ENCODE data around the gene FHIT.
A peak's percentile ranks its signal among the peaks of the same experiment; 100 is the strongest.

DNA sequence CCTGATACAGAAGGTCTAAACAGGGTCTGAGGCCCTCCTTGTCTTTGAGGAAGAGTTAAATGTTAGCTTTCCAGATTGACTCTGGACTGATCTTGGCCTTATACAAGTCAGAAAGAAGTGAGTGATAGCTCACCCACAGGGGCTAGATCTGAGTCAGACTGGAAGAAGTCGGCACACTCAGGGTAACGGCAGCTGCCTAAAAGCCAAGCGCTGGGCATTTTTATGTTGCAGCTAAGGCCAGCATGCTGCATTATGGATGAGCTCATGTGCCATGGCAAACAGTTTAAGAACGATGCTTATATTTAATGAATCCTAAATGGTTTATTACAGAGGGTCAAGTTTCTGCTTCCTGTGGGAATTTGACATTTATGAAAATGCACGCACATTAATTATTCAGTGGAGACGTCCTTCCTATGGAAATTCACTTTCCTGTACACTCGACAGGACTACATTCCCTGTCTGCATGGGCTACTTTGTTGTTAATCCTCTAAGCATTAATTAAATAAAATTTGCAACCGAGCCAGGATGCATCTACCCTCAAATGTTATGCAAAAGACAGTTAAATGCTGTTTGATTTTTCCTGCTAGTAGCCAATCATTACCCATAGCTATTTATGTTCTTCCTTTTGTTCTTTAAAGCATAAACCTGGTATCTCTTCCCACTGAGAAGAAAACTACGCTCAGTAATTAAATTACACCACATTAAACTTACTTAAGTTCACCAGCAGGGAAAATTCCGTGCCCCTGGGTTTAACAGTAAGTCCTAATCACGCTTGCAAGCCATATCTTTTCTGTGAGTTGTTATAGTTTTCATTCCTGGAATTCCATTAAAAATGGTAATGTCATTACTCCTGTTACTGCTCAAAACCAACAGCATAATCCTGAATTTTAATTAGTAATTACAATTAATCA lies 1438.8 kb downstream of the FHIT start:
- TF ChIP-seq SMC3 (IDR thresholded peaks at IDR 0.05; ENCODE audit: low read depth, low read length) (no peak), NFE2L2 (IDR thresholded peaks at IDR 0.05; ENCODE audit: low read depth, low read length) (no peak), POLR2A (IDR thresholded peaks at IDR 0.05; ENCODE audit: low read depth, low read length) (no peak), CEBPB (IDR thresholded peaks at IDR 0.05; ENCODE audit: low read depth, low read length) (no peak), RCOR1 (IDR thresholded peaks at IDR 0.05; ENCODE audit: insufficient replicate concordance, low read length) (no peak), RAD21 (IDR thresholded peaks at IDR 0.05; ENCODE audit: low read length) (no peak)
- TF ChIP-seq, protein P1, sequence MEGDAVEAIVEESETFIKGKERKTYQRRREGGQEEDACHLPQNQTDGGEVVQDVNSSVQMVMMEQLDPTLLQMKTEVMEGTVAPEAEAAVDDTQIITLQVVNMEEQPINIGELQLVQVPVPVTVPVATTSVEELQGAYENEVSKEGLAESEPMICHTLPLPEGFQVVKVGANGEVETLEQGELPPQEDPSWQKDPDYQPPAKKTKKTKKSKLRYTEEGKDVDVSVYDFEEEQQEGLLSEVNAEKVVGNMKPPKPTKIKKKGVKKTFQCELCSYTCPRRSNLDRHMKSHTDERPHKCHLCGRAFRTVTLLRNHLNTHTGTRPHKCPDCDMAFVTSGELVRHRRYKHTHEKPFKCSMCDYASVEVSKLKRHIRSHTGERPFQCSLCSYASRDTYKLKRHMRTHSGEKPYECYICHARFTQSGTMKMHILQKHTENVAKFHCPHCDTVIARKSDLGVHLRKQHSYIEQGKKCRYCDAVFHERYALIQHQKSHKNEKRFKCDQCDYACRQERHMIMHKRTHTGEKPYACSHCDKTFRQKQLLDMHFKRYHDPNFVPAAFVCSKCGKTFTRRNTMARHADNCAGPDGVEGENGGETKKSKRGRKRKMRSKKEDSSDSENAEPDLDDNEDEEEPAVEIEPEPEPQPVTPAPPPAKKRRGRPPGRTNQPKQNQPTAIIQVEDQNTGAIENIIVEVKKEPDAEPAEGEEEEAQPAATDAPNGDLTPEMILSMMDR (conservative IDR thresholded peaks at IDR 0.05; ENCODE audit: low read depth, low read length): 0 out of 2 replicates have a peak, but pooled peaks have one; percentile 9
- TF ChIP-seq, protein P2, sequence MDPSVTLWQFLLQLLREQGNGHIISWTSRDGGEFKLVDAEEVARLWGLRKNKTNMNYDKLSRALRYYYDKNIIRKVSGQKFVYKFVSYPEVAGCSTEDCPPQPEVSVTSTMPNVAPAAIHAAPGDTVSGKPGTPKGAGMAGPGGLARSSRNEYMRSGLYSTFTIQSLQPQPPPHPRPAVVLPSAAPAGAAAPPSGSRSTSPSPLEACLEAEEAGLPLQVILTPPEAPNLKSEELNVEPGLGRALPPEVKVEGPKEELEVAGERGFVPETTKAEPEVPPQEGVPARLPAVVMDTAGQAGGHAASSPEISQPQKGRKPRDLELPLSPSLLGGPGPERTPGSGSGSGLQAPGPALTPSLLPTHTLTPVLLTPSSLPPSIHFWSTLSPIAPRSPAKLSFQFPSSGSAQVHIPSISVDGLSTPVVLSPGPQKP (IDR thresholded peaks at IDR 0.05; ENCODE audit: borderline replicate concordance, low read depth, low read length): no peak
- TF ChIP-seq, protein P3, sequence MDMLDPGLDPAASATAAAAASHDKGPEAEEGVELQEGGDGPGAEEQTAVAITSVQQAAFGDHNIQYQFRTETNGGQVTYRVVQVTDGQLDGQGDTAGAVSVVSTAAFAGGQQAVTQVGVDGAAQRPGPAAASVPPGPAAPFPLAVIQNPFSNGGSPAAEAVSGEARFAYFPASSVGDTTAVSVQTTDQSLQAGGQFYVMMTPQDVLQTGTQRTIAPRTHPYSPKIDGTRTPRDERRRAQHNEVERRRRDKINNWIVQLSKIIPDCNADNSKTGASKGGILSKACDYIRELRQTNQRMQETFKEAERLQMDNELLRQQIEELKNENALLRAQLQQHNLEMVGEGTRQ (IDR thresholded peaks at IDR 0.05; ENCODE audit: low read depth, low read length): no peak
